22Rv1 (cell line): ENCODE results near the gene SRCAP.

ENCODE experiments used
- H3K27ac ChIP-seq: fragments of 450-650 bp; 2 replicates; pipeline ENCODE4 v1.5.1; 2017
- ZFX ChIP-seq: fragments of 450-650 bp; IDR thresholded peaks from 2 replicates; pipeline ENCODE4 v1.6.1; 2017; ENCODE audit warnings: antibody characterized with exemption, borderline replicate concordance
- TF ChIP-seq, protein P1 (sequence below): fragments of 450-650 bp; IDR thresholded peaks from 2 replicates; pipeline ENCODE4 v1.5.1; 2017; ENCODE audit warnings: mild to moderate bottlenecking

SRCAP gene

GRCh38 chr16:30720694-30721093, 21.7 kb downstream of the SRCAP start:
- TF ChIP-seq, protein P1, sequence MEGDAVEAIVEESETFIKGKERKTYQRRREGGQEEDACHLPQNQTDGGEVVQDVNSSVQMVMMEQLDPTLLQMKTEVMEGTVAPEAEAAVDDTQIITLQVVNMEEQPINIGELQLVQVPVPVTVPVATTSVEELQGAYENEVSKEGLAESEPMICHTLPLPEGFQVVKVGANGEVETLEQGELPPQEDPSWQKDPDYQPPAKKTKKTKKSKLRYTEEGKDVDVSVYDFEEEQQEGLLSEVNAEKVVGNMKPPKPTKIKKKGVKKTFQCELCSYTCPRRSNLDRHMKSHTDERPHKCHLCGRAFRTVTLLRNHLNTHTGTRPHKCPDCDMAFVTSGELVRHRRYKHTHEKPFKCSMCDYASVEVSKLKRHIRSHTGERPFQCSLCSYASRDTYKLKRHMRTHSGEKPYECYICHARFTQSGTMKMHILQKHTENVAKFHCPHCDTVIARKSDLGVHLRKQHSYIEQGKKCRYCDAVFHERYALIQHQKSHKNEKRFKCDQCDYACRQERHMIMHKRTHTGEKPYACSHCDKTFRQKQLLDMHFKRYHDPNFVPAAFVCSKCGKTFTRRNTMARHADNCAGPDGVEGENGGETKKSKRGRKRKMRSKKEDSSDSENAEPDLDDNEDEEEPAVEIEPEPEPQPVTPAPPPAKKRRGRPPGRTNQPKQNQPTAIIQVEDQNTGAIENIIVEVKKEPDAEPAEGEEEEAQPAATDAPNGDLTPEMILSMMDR = no peak
- TF ChIP-seq ZFX = no peak
- no peak overlapping the region for H3K27ac ChIP-seq

- no peak overlapping the region for H3K27ac ChIP-seq
- TF ChIP-seq, protein P1 = no peak
- TF ChIP-seq ZFX = no peak
Measured at GRCh38 chr16:30721167-30721566, 22.2 kb downstream of the SRCAP start.

DNA sequence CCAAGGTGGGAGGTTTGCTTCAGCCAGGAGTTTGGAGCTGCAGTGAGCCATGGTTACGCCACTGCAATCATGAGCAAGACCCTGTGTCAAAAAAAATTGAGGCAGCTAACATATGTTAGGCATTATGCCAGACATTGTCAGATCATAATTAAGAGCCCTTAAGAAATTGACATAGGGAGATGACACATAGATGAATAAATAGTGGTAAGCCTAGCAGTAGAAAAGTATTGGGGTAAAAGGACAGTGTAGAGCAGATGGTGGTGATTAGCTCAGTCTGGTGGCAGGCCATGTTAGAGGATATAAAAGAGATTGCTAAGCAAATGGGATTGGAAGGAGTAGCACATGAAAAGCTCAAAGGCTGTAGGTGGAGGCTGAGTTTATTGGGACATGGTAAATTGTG, 22.6 kb downstream of the SRCAP start:
- TF ChIP-seq, protein P1 = no peak
- no peak for TF ChIP-seq ZFX
- no peak overlapping the region for H3K27ac ChIP-seq

- no peak for TF ChIP-seq ZFX
- TF ChIP-seq, protein P1 = no peak
- H3K27ac ChIP-seq = no peak overlapping the region
Measured at GRCh38 chr16:30722443-30722842, 23.5 kb downstream of the SRCAP start.

GRCh38 chr16:30722916-30723315, 23.9 kb downstream of the SRCAP start:
- H3K27ac ChIP-seq = no peak overlapping the region
- TF ChIP-seq, protein P1 = no peak
- no peak for TF ChIP-seq ZFX

DNA sequence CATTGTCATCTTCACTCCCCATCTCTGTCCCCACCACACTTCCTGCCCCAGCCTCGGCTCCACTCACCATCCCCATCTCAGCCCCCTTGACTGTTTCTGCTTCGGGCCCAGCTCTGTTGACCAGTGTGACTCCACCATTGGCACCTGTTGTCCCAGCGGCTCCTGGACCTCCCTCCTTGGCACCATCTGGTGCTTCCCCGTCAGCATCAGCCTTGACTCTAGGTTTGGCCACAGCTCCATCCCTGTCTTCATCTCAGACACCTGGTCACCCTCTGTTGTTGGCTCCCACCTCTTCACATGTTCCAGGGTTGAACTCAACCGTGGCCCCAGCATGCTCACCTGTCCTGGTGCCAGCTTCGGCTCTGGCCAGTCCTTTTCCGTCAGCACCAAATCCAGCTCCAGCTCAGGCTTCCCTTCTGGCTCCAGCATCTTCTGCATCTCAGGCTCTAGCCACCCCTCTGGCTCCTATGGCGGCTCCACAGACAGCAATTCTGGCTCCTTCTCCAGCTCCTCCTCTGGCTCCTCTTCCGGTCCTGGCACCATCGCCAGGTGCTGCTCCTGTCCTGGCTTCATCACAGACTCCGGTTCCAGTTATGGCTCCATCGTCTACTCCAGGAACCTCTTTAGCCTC, 24.9 kb downstream of the SRCAP start:
- no peak overlapping the region for H3K27ac ChIP-seq
- TF ChIP-seq, protein P1 = no peak
- TF ChIP-seq ZFX = no peak

GRCh38 chr16:30724641-30725417, 25.9 kb downstream of the SRCAP start:
- no peak overlapping the region for H3K27ac ChIP-seq
- TF ChIP-seq ZFX = no peak
- TF ChIP-seq, protein P1 = no peak
